KG1 (cell line): Measurements from ENCODE around the gene EGFR.

Experiments
- DNase-seq: peaks from one replicate; lab custom pipeline; 2025; lab: John Stamatoyannopoulos, UW

The EGFR gene

GRCh38 chr7:55172881-55173609 lies 154.2 kb downstream of the EGFR start:
- no peak for DNase-seq

GRCh38 chr7:55173671-55174070 lies 154.9 kb downstream of the EGFR start:
- DNase-seq = no peak

- no peak for DNase-seq
Measured at GRCh38 chr7:55174456-55174855, 155.6 kb downstream of the EGFR start.

- DNase-seq = no peak
Measured at GRCh38 chr7:55174856-55175255, 156.0 kb downstream of the EGFR start.

GRCh38 chr7:55177068-55177530 lies 158.3 kb downstream of the EGFR start:
- DNase-seq = no peak

GRCh38 chr7:55177589-55178261 lies 158.9 kb downstream of the EGFR start:
- no peak for DNase-seq

GRCh38 chr7:55178292-55178862 lies 159.6 kb downstream of the EGFR start:
- DNase-seq = no peak

GRCh38 chr7:55178863-55179773 lies 160.3 kb downstream of the EGFR start:
- DNase-seq = no peak

GRCh38 chr7:55179931-55180682 lies 161.3 kb downstream of the EGFR start:
- DNase-seq = no peak

- no peak for DNase-seq
Measured at GRCh38 chr7:55180963-55181542, 162.2 kb downstream of the EGFR start.

GRCh38 chr7:55181762-55182161 lies 162.9 kb downstream of the EGFR start:
- DNase-seq = no peak

- DNase-seq = no peak
Measured at GRCh38 chr7:55183897-55184296, 165.1 kb downstream of the EGFR start.

- no peak for DNase-seq
Measured at GRCh38 chr7:55185321-55185802, 166.5 kb downstream of the EGFR start.

- DNase-seq = no peak
Measured at GRCh38 chr7:55185941-55186609, 167.3 kb downstream of the EGFR start.

GRCh38 chr7:55187701-55188491 lies 169.1 kb downstream of the EGFR start:
- DNase-seq = no peak

- DNase-seq = no peak
Measured at GRCh38 chr7:55188590-55189138, 169.8 kb downstream of the EGFR start.

GRCh38 chr7:55189146-55189766 lies 170.4 kb downstream of the EGFR start:
- no peak for DNase-seq

- DNase-seq = no peak
Measured at GRCh38 chr7:55189878-55190436, 171.1 kb downstream of the EGFR start.
